ENCODE measurements around the gene TAF3. TPM values are rescaled to one million over a fixed set of nuclear protein-coding genes. Genes with fewer than 3 reads are reported as not detected.
"Not testable (repeated sequence)": the region's sequence is repeated elsewhere in the genome, so short reads cannot be mapped to it uniquely, and the experiment has no call there.

TAF3 gene
- polyA plus RNA-seq (2012; ENCODE audit: insufficient read depth, insufficient read length, low read depth), result 10.1 TPM

- H3K4me1 ChIP-seq, result peaks cover 2% of the 10 kb centered on the region; the same call in 1 of the 2 replicates
Observed at GRCh38 chr10:7818295-7819120, at the start of gene TAF3. Gene TAF3 (plus strand): TSS chr10:7818505. CDS start chr10:7818710, 205 bp downstream.

GRCh38 chr10:7773845-7774801 is 44.2 kb upstream of the TAF3 start:
- TF ChIP-seq CTCF (IDR thresholded peaks at IDR 0.05; ENCODE audit: low read depth, low read length), result no peak
- Histone ChIP-seq H3K4me1 (no peaks in the 10 kb centered on the region), H3K4me3 (ENCODE audit: low read depth, low read length) (no peak overlapping the region), H3K9me3 (no peaks in the 10 kb centered on the region), H3K36me3 (peaks cover 34% of the 10 kb centered on the region), H3K27me3 (no peaks in the 10 kb centered on the region)
- no peak for DNase-seq

More at GRCh38 chr10:7818295-7819120, at the start of gene TAF3:
- Histone ChIP-seq H3K9me3 (no peaks in the 10 kb centered on the region), H3K4me3 (ENCODE audit: low read depth, low read length) (peak within 1 kb of the TSS; percentile 84), H3K36me3 (peaks cover 3% of the 10 kb centered on the region; the same call in 1 of the 2 replicates), H3K27me3 (no peaks in the 10 kb centered on the region)
- peak; percentile 91 for DNase-seq
- TF ChIP-seq CTCF (IDR thresholded peaks at IDR 0.05; ENCODE audit: low read depth, low read length), result no peak

GRCh38 chr10:7776777-7777176 is 41.5 kb upstream of the TAF3 start:
- H3K36me3 ChIP-seq, result peaks cover 44% of the 10 kb centered on the region

GRCh38 chr10:7782194-7782593 is 36.1 kb upstream of the TAF3 start:
- not testable (repeated sequence) for H3K27me3 ChIP-seq; H3K4me1 ChIP-seq; H3K4me3 ChIP-seq (ENCODE audit: low read depth, low read length); H3K9me3 ChIP-seq; DNase-seq
- peaks cover 34% of the 10 kb centered on the region for H3K36me3 ChIP-seq

More at GRCh38 chr10:7776777-7777176, 41.5 kb upstream of the TAF3 start:
- no peaks in the 10 kb centered on the region for H3K4me1 ChIP-seq
- no peaks in the 10 kb centered on the region for H3K9me3 ChIP-seq
- no peaks in the 10 kb centered on the region for H3K27me3 ChIP-seq
- no peak overlapping the region for H3K4me3 ChIP-seq (ENCODE audit: low read depth, low read length)
- no peak for DNase-seq
- no peak for TF ChIP-seq CTCF (IDR thresholded peaks at IDR 0.05; ENCODE audit: low read depth, low read length)

DNA sequence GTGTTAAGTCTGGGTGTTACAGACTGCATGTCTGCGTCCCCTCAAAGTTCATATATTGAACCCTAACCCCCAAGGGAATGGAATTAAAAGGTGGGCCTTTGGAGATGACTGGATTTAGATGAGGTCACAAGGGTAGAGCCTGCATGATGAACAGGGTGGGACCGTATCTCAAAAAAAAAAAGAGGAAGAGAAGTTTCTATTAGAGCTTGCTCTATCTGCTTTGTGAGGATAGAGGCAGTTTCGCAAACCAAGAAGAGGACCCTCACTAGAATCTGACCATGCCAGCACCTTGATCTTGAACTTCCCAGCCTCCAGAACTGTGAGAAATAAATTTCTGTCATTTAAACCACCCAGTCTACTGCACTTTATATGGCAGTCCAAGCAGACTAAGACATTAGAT is 31.9 kb upstream of the TAF3 start:
- H3K4me1 ChIP-seq, result no peaks in the 10 kb centered on the region; the same call in 1 of the 2 replicates
- no peak for TF ChIP-seq CTCF (IDR thresholded peaks at IDR 0.05; ENCODE audit: low read depth, low read length)
- no peak for DNase-seq
- no peaks in the 10 kb centered on the region for H3K27me3 ChIP-seq
- H3K4me3 ChIP-seq (ENCODE audit: low read depth, low read length), result peak overlapping the region; percentile 69
- H3K36me3 ChIP-seq, result peaks cover 9% of the 10 kb centered on the region; the same call in 1 of the 2 replicates
- no peaks in the 10 kb centered on the region for H3K9me3 ChIP-seq

- no peaks in the 10 kb centered on the region for H3K9me3 ChIP-seq
- peak overlapping the region; percentile 69 for H3K4me3 ChIP-seq (ENCODE audit: low read depth, low read length)
- peaks cover 11% of the 10 kb centered on the region for H3K36me3 ChIP-seq
- no peaks in the 10 kb centered on the region for H3K27me3 ChIP-seq
- no peak for DNase-seq
- H3K4me1 ChIP-seq, result no peaks in the 10 kb centered on the region; the same call in 1 of the 2 replicates
- TF ChIP-seq CTCF (IDR thresholded peaks at IDR 0.05; ENCODE audit: low read depth, low read length), result no peak
Observed at GRCh38 chr10:7787150-7787856, 31.0 kb upstream of the TAF3 start.

Data from BE2C (cell line).